Liver (tissue), 9 donors: ENCODE results near the gene MARS1. TPM values are rescaled to one million over a fixed set of nuclear protein-coding genes. Genes with fewer than 3 reads are reported as not detected.
"Not testable (repeated sequence)": the region's sequence is repeated elsewhere in the genome, so short reads cannot be mapped to it uniquely, and the experiment has no call there.

Experiments used
- DNase-seq: peaks from one replicate; pipeline ENCODE4 v3.0.0-alpha.2; 2017; ENCODE audit warnings: low spot score
- H3K27ac ChIP-seq, 2 donors: one replicate each; pipeline ENCODE4 v1.7.0; 2013; ENCODE audit warnings: inconsistent platforms in 2 of 2, low read length in 2 of 2, control low read depth in 1 of 2, low read depth in 1 of 2, mild to moderate bottlenecking in 1 of 2
- H3K27me3 ChIP-seq, 4 donors: one replicate each; pipeline versions ENCODE4 v1.6.1 to v1.7.0; 2013; ENCODE audit warnings: low read length in 3 of 4, inconsistent platforms in 1 of 4, mild to moderate bottlenecking in 1 of 4, moderate library complexity in 1 of 4; ENCODE audit not compliant: control insufficient read depth in 4 of 4, insufficient read depth in 4 of 4
- H3K36me3 ChIP-seq, 4 donors: one replicate each; pipeline versions ENCODE4 v1.6.1 to v1.7.0; 2013; ENCODE audit warnings: low read length in 3 of 4, mild to moderate bottlenecking in 3 of 4, low read depth in 1 of 4, moderate library complexity in 1 of 4; ENCODE audit not compliant: control insufficient read depth in 4 of 4, insufficient read depth in 3 of 4
- H3K4me1 ChIP-seq, 4 donors: one replicate each; pipeline versions ENCODE4 v1.6.1 to v1.7.0; 2013; ENCODE audit warnings: low read length in 3 of 4, mild to moderate bottlenecking in 3 of 4, moderate library complexity in 1 of 4; ENCODE audit not compliant: control insufficient read depth in 4 of 4, insufficient read depth in 4 of 4
- H3K4me3 ChIP-seq, 3 donors: one replicate each; pipeline versions ENCODE4 v1.6.1 to v1.7.0; 2013; ENCODE audit warnings: low read length in 3 of 3, control low read depth in 1 of 3, low read depth in 1 of 3, mild to moderate bottlenecking in 1 of 3
- H3K9ac ChIP-seq, 2 donors: one replicate each; pipeline ENCODE4 v1.7.0; 2013; ENCODE audit warnings: low read length in 2 of 2, mild to moderate bottlenecking in 2 of 2, moderate library complexity in 2 of 2, control low read depth in 1 of 2, low read depth in 1 of 2
- H3K9me3 ChIP-seq, 4 donors: one replicate each; pipeline versions ENCODE4 v1.6.1 to v1.7.0; 2013; ENCODE audit warnings: low read length in 3 of 4; ENCODE audit not compliant: control insufficient read depth in 4 of 4
- CTCF ChIP-seq: fragments of 150-350 bp; IDR thresholded peaks from 2 replicates; pipeline ENCODE4 v1.5.1; 2017; ENCODE audit warnings: improper control_type of control experiment, low read depth, low read length; ENCODE audit not compliant: missing input control
- FOXA2 ChIP-seq: IDR thresholded peaks from 2 replicates; pipeline ENCODE4 v1.6.1; 2016; ENCODE audit warnings: antibody characterized with exemption
- HNF4G ChIP-seq: IDR thresholded peaks from 2 replicates; pipeline ENCODE4 v1.6.1; 2016; ENCODE audit warnings: antibody characterized with exemption
- NR2F2 ChIP-seq: IDR thresholded peaks from 2 replicates; pipeline ENCODE4 v1.6.1; 2016; ENCODE audit warnings: antibody characterized with exemption
- REST ChIP-seq: IDR thresholded peaks from 2 replicates; pipeline ENCODE4 v1.6.1; 2016; ENCODE audit warnings: antibody characterized with exemption, mild to moderate bottlenecking
- RXRA ChIP-seq, 2 donors: IDR thresholded peaks; 2 replicates each; pipeline ENCODE4 v1.6.1; 2017 to 2018; ENCODE audit warnings: antibody characterized with exemption in 2 of 2, mild to moderate bottlenecking in 1 of 2
- TAF1 ChIP-seq: conservative IDR thresholded peaks from 2 replicates; pipeline ENCODE4 v1.6.1; 2016; ENCODE audit warnings: antibody characterized with exemption, mild to moderate bottlenecking
- YY1 ChIP-seq: IDR thresholded peaks from 2 replicates; pipeline ENCODE4 v1.6.1; 2016; ENCODE audit warnings: antibody characterized with exemption, mild to moderate bottlenecking
- ZBTB33 ChIP-seq: IDR thresholded peaks from 2 replicates; pipeline ENCODE4 v1.6.1; 2016; ENCODE audit warnings: antibody characterized with exemption
- WGBS: extraction: QIAGEN DNeasy Blood & Tissue Kit; methylation state at CpG from one replicate; pipeline ENCODE4 v1.1.7; 2013; 5-methylcytosine and 5-hydroxymethylcytosine counted together
- polyA plus RNA-seq, 2 donors: library from polyadenylated mRNA; stranded (reverse) in 1 of 2; unstranded in 1 of 2; fragments of 200-250 nt in 1 of 2; fragments of >200 nt in 1 of 2; fragmentation: Nextera tagmentation in 1 of 2; extraction: Ambion mirVana in 1 of 2; gene quantifications; one replicate each; pipeline versions ENCODE4 v1.2.1 to v1.2.3, GENCODE V29; 2013 to 2015
- total RNA-seq, 2 donors: library from RNA; depleted of rRNA; stranded (reverse); fragments of >200 nt; gene quantifications; one replicate each; pipeline ENCODE4 v1.2.3, GENCODE V29; 2014
- donor health status: healthy.
- donor health status: healthy.
- donor health status: healthy.
- donor health status: healthy.
- donor health status: healthy.

The MARS1 gene
- total and polyA plus RNA-seq, 4 donors, result 43.9 to 83.3 (median 56.0) TPM

- H3K9me3 ChIP-seq, result no peaks in the 10 kb centered on the region
- H3K4me1 ChIP-seq, result peaks cover 0 to 28% (median 16%) of the 10 kb centered on the region in 4 donors
- no peaks in the 10 kb centered on the region for H3K27me3 ChIP-seq
- TF ChIP-seq CTCF (no peak), NR2F2 (no peak), YY1 (no peak), ZBTB33 (no peak)
- H3K36me3 ChIP-seq, result peaks cover 0 to 10% (median 2%) of the 10 kb centered on the region in 4 donors
- 29% methylated on average over 1 of the region's 1 CpG for WGBS
- DNase-seq, result no peak
- H3K9ac ChIP-seq, result peak overlapping the region in 1 of 2 donors; percentile 86
- H3K27ac ChIP-seq, result peak overlapping the region; percentile 66 to 90
- H3K4me3 ChIP-seq, result peak overlapping the region; percentile 31 to 50 (median 42)
Observed at GRCh38 chr12:57438400-57438799, 49.5 kb upstream of the MARS1 start.

- Histone ChIP-seq H3K9me3 (no peaks in the 10 kb centered on the region), H3K4me3 (peak overlapping the region in 1 of 3 donors; percentile 31), H3K36me3 (peaks cover 0 to 16% (median 4%) of the 10 kb centered on the region in 4 donors), H3K27ac (peak overlapping the region; percentile 66 to 90), H3K9ac (peak overlapping the region; percentile 7 to 86), H3K27me3 (no peaks in the 10 kb centered on the region), H3K4me1 (peaks cover 0 to 32% (median 15%) of the 10 kb centered on the region in 4 donors)
- no peak for DNase-seq
- 70% methylated on average over 4 of the region's 4 CpGs for WGBS
- no peak for TF ChIP-seq CTCF
- no peak for TF ChIP-seq REST
- no peak for TF ChIP-seq HNF4G
- TF ChIP-seq TAF1, result no peak
- no peak for TF ChIP-seq RXRA (IDR thresholded peaks at IDR 0.05)
- TF ChIP-seq FOXA2, result no peak
Observed at GRCh38 chr12:57439762-57440266, 48.1 kb upstream of the MARS1 start.

GRCh38 chr12:57441393-57441792 is 46.5 kb upstream of the MARS1 start:
- not testable (repeated sequence) for H3K9me3 ChIP-seq, H3K27ac ChIP-seq, H3K9ac ChIP-seq, H3K27me3 ChIP-seq, H3K4me3 ChIP-seq, DNase-seq
- Histone ChIP-seq H3K4me1 (peaks cover 0 to 32% (median 18%) of the 10 kb centered on the region in 4 donors), H3K36me3 (peaks cover 0 to 18% (median 4%) of the 10 kb centered on the region in 4 donors)
- 87% methylated on average over 2 of the region's 2 CpGs for WGBS
